HG03442 (cell line): ENCODE data around the gene DYSF.

Experiments
- ATAC-seq: cut with Tn5 transposase; IDR thresholded peaks from one replicate; pipeline ENCODE4 v1.9.1; 2021; ENCODE audit warnings: mild to moderate bottlenecking, moderate library complexity; ENCODE audit not compliant: unreplicated experiment

The DYSF gene

GRCh38 chr2:71611247-71611646, 157.9 kb downstream of the DYSF start:
- no peak for ATAC-seq

- no peak for ATAC-seq
Measured at GRCh38 chr2:71611781-71612527, 158.6 kb downstream of the DYSF start.

GRCh38 chr2:71612581-71613402, 159.4 kb downstream of the DYSF start:
- ATAC-seq, result no peak

- no peak for ATAC-seq
Measured at GRCh38 chr2:71613403-71613952, 160.1 kb downstream of the DYSF start.

DNA sequence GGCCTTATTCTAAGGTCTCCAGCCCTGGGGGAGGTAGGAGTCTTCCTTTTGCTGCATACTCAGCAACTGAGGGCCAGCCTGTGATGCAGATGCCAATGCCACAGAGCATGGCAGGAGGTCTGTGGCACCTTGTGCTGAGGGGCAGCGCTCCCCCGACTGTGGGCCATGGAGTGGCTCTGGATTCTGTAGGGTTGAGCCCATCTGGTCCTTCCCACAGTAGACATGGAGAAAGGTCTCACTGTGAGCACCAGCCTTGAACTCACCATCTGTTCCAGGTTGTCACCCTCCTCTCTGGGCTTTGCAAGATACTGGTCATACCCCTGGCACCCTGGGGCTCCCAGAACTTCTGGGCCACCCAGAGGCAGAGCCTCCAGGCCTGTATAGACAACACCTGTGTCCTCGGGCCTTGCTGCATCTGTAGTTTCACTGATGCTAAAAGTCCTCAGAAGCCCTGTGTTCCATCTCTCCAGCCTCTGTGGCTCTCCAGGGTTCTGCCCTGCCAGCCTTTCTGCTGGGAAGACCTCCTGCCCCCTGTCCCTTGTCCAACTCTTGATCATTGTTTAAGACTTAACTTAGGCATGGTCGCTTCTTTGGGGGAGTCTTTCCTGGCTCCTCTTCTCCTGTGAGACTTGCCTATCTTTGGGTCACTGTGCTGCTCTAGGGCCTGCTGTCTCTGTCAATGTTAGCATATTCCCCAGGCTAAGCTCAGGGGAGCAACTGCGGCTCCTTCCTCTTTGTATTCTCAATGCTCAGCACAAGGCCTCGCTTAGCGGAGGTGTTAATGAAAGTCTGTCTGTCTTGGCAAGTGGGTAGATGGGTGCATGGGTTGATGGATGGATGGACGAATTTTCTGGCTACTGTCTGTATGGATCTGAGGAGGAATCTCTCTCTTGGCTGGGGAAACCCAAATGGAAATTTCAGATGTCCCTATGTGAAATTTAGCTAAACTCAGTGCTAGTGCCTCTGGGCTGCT, 160.9 kb downstream of the DYSF start:
- ATAC-seq, result no peak

DNA sequence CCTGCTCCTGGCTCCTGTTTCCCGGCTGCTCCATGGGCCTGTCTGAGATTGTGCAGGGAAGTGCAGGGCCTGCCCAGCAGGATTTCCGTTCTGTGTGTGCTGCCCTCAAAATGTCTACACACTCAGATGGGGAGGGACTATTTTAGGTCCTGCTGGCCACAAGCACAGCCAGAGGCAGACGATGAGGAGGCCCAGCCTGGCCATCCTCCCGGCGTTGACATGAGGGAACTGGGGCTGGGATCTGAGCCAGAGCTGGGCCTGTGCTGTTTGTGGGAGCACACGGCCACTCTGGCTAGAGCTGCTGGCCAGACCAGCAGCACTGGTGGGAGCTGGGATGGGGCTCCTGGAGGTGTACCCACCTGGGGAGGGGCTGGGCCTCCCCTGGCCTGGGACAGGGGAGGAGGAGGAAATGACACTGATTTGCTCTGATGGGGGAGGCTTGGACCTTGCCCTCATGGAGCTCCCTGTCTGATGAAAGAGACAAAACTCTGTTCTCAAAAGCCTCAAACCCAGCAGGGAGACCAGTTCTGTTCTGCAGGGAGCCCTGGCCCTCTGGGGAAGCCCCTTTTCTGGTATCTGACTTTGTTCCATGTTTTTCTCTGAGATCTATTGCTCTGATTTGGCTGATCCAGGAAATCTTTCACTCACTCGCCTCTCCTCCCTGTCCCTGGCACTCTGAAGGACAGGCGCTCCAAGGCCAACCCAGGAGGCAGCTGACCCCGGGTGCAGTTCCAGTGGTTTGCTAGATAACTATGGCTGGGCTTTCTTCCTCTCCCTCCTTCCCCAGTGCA, 161.8 kb downstream of the DYSF start:
- ATAC-seq, result no peak

DNA sequence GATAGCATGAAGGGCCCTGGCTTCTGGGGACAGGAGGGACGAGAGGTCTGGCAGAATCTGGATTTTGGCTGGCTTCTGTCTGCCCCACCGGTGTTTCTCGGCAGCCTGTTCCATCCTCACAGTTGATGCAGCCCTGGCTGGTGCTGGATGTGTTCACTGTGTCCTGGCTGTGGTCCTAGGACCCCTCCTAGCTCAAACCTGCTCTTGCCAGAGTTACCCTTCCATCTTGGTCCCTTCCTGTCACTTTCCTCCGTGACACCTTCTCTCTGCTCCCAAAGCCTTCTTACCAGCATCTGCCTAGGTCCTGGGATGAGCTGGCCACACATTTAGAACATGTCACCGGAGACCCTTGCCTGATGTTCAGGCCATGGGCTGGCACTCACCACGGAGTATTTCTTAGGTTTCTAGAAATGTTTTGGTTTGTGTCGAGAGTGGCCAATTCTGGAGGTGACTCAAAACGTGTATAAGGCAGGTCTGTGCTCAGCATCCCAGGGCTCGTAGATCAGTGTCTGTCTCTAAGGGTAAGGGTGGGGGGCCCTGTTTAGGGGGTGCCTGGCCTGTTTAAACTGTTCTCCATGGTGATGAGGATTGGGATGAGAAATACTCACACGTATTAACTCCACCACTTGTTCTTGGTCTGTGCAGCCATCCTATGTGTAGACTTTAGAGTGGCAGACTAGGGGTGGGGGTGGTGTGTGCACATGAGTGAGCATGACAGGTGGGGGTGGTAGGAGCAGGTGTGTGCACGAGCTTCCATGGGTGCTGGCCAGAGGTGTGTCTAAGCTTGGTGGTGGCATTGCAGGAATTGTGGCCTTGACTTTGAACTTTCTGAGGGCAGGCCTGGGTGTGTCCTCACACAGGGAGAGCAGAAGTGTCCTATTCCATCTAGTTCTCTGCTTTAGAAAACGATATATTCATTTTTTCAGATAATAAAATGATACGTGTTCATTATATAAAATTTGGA, 162.7 kb downstream of the DYSF start:
- ATAC-seq, result no peak

GRCh38 chr2:71617266-71617665, 163.9 kb downstream of the DYSF start:
- ATAC-seq, result no peak

DNA sequence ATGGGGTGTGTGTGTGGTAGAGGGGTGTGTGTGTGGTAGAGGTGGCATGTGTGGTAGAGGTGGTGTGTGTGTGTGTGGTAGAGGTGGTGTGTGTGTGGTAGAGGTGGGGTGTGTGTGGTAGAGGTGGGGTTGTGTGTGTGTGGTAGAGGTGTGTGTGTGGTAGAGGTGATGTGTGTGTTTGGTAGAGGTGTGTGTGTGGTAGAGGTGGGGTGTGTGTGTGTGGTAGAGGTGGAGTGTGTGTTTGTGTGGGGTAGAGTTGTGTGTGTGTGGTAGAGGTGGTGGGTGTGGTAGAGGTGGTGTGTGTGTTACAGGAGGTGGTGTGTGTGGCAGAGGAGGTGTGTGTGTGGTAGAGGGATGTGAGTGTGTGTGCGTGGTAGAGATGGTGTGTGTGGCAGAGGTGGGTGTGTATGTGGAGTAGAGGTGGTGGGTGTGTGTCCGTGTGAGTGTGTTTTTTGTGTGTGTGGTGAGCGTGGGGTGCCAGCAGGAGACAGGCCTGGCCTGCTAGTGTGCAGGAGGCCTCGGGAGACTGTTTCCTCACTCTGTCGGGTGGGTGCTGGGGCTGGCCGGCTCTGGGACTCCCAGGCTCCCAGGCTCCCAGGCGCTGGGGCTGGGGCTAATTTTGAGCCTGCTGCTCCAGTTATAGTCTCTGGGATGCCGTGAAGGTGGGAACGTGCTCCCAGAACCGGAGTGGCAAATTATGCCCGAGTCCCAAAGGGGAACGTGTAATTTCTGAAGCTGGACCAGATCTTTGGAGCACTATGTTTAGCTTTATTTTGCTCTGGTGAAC, 165.2 kb downstream of the DYSF start:
- no peak for ATAC-seq

GRCh38 chr2:71619230-71619741, 165.9 kb downstream of the DYSF start:
- no peak for ATAC-seq

GRCh38 chr2:71620116-71620515, 166.8 kb downstream of the DYSF start:
- ATAC-seq, result no peak

DNA sequence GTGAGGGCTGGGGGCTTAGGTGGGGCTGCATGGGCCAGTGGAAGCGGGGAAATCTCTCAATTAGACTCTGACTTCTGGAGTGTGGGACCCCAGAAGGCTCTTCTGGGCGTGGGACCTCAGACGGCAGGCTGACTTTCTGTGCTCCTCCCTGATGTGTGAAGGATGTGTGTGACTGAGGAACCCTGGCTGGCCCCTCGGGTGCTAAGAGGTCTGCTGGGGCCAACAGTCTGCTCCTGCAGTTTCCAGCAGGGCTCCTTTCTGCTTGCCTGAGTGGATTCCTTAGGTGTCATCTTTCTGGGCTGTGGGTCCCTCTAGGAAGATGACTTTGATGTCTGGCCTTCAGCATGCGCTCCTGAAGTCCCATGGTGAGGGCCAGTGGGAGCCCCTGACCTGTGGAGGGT, 167.5 kb downstream of the DYSF start:
- ATAC-seq, result no peak

GRCh38 chr2:71629273-71629672, 175.9 kb downstream of the DYSF start:
- no peak for ATAC-seq

GRCh38 chr2:71629771-71630453, 176.6 kb downstream of the DYSF start:
- ATAC-seq, result no peak

GRCh38 chr2:71630454-71631328, 177.3 kb downstream of the DYSF start:
- ATAC-seq, result no peak

- ATAC-seq, result no peak
Measured at GRCh38 chr2:71631411-71631931, 178.1 kb downstream of the DYSF start.
